HG03457 (cell line): ENCODE results near the gene AOPEP.

Experiments used
- ATAC-seq: cut with Tn5 transposase; IDR thresholded peaks from one replicate; pipeline ENCODE4 v1.9.1; 2021; ENCODE audit warnings: moderate number of reproducible peaks; ENCODE audit not compliant: unreplicated experiment

The AOPEP gene

DNA sequence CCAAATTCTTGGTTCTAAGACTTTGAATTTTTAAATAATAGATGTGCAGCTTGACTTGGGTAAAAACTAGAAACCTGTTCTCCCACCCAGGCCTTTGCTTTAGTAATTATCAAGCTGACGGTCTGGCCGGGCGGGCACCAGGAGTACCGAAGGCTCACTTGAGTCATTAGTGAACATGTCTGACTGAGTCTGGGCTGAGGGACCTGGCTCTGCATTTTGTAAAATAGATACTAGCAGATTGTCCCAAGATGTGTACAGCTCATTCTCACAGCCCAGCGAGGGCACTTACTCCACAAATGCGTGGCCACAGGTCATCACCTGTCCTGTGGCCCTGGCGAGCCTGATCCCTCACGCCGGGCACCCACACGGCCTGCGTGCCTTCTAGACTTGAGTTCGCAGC, 374.8 kb downstream of the AOPEP start:
- ATAC-seq: no peak

DNA sequence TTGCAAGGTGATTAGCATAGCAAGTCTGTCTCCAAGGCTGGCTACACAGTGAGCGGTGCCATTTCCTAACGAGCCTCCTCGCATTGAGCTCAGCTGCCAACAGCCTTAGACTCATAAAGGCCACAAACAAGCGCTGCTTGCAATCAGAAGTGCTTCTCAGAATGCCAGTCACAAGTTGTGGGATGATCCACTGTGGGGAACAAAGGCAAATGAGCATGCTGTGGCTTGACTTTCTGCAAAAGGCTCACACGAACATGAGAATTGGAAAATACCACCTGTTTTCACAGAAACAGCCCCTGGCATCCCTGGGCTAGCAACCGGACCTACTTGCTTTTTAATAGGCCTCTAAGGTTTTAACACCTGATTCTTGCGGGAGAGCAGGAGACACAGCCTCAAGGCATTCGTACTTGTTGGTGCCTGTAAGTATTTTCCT, 375.5 kb downstream of the AOPEP start:
- ATAC-seq: no peak

DNA sequence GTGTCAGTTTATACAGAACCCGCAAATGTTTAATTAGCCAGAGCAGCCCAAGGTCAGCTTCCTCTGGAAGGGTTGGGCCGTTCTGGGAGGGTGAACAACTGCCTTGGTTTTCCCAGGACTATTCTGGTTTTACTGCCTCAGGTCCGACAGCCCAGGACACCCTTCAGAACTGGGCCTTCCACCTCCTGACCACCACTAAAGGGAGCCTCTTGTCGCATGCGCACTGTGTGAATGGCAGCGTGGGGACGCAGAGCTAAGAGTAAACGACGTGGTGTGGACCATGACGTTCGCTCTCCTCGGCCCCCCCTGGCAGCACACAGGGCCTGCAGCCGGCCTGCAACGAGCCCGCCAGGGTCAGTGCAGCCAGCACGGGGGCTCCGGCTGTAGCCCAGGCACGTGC, 376.1 kb downstream of the AOPEP start:
- ATAC-seq: no peak

DNA sequence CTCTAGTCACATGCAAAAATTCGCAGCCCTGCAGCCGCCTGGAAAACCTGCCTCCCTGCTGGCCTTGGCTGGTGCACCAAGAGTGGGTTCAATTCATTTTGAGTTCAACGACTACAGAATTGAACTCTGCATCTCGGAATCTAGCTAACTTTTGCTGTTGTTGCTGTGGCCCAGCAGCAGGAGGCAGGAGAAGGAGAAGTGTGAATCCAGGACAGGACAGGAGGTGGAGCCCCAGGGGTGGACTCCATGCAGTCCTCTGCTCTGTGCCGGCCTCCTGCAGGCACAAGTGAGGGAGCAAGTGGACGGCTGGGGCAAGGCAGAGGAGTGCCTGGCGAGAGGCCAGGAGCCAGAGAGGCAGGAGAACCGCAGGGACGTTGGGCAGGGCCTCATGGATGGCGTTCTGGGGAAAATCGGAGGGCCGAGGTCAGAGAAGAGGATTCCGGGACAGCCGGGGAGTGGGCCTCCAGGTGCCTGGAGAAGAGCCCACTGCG, 376.8 kb downstream of the AOPEP start:
- no peak for ATAC-seq

DNA sequence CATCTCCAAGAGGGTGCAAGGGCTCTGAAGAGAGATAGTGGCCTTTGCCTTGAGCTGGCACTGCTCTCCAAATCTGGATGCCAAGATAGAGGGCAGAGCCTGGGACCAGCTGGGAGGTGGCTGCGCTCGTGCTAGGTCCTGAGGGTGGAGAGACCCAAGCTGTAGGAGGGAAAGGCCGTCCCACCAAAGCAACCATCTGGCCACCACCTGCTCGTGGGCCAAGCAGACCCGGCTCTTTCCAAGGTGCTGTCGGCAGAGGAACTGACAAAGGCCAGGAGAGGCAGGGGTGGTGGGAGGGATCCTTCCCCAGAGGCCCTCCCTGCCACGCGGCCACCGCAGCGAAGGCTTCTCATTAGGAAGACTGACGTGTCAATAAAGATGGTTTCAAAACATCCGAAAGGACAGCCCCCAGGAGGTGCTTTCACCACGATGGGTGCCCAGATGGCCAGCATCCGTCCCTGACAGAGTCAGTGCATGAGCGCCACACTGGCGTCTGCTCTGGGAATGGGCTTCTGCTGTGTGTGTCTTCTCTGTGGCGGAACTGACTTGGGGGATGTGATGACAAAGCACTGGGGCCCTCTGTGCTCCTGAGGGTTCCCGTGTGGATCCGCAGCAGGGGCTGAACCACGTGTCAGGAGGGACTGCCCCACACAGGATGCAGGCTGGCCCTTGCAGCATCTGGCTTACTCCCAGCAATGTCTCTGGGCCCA, 377.5 kb downstream of the AOPEP start:
- no peak for ATAC-seq

DNA sequence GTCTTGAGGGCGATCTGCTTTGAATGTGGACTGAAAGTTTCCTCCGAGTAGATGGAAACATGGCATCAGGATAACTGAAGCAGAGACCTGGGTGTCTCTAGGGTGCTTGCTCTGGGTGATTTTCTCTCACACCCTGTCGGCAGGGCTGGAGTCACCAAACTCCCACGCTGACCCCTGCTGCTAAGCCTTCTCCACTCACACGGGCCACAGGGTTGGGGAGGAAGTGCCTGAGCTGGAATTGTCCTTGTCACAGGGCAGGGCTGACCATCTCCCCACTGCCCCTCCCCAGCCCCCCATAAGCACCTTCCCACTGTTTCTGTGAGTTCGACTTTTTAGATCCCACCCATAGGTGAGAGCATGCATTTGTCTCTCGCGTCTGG, 378.1 kb downstream of the AOPEP start:
- no peak for ATAC-seq

DNA sequence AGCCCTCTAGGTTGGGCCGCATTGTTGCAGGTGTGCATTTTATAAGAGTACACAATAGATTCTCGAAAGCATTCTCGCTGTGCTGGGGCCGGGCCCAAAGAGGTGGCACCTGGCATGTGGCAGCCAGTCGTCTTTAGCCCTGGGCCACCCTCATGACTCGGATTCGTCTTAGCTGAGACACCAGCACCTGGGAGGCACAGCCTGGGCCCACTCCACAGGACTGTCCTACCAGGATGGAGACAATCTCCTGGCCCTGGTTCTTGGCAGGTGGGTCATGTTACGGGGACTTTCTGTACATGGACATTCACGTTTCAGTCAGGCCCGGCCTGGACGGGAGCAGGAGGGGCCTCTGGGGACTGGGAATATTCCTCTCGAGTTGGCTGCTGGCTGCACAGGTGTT, 378.5 kb downstream of the AOPEP start:
- ATAC-seq: no peak

DNA sequence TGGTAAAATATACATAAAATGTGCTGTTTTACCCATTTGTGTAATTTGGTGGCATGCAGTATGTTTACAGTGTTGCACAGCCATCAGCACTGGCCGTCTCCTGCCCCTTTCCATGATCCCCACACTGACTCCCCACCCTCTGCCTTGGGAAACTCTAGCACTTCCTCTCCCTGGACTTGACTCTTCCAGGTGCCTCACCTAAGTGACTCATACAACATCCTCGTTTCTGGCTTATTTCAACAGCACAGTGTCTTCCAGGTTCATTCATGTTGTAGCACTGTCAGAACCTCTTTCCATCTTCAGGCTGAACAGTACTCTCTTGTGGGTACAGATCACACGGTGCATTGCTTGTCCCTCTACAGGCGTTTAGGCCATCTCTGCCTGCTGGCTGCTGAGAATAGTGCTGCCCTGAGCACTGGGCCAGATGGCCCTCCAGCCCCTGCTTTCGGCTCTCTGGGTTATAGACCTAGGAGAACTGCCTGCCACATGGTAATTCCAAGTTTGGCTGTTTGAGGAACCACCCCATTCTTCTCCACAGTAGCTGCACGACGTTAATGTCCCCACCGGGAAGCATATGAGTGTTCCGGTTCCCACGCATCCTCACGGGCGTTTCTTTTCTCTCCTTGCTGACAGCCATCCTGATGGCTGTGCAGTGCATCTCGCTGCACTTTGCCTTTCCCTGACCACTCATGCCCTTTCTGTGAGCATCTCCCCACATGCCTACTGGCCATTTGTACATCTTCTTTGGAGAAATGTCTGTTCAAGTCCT, 379.2 kb downstream of the AOPEP start:
- ATAC-seq: no peak

DNA sequence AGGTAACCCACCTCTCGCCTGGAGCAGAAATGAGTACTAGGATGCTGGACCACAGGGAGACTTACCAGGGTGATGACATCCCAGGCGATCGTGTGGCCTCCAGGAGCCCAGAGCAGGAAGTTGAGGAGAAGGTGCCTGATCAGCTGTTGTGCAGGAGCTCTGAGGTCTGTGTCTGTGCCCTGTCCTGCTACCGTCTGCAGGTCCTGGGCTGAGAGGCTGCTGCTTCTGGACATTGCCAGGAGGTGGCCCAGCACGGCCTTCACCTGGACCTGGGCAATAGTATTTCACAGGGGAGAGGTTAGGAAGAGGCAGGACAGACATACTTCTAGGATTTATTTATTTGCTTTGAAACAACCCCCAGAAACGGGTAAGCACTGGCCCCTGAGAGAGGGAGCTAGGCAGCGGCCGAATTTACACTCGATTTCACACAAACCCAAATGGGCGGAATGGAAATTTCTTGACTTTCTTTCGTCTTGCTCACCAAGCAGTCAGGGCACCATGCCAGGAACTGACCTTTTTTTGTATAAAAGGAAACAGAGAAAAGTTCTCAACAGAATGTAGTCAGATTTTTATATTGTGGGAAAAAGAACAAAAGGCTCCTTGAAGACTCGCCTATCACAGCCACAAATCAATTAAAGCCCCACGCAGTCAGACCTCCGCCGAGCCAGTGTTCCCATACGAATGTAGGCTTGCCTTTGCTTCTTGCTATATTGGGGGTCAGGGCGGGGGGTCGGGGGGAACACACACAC, 380.7 kb downstream of the AOPEP start:
- ATAC-seq: no peak

DNA sequence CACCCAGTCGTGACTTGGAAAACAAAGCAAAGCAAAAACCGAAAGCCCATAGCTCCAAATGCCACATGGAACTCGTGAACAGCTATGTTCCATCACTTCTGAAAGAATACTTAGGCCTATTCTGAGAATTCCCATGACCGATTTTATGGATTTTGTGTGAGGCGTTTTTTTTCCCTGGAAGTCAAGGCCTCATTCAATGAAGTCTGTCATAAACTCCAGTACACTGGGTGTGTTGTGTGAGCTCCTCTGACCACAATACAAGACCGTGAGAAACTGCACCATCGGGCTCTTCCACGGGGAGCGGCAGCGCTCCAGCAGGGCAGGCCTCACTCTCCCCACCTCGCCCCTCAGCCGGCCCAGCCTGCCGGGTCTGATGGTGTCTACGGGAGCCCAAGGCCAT, 381.5 kb downstream of the AOPEP start:
- ATAC-seq: no peak

DNA sequence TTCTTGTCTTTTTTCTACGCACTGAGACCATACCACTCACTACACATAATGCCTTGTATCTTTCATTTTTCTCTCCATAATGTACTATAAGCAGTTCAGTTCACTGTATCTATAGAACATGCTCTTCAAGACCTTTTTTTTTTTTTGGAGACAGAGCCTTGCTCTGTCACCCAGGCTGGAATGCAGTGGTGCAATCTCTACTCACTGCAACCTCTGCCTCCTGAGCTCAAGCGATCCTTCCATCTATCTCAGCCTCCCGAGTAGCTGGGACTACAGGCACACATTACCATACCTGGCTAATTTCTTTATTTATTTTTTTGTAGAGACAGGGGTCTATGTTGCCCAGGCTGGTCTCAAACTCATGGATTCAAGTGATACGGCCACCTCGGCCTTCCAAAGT, 382.3 kb downstream of the AOPEP start:
- no peak for ATAC-seq

DNA sequence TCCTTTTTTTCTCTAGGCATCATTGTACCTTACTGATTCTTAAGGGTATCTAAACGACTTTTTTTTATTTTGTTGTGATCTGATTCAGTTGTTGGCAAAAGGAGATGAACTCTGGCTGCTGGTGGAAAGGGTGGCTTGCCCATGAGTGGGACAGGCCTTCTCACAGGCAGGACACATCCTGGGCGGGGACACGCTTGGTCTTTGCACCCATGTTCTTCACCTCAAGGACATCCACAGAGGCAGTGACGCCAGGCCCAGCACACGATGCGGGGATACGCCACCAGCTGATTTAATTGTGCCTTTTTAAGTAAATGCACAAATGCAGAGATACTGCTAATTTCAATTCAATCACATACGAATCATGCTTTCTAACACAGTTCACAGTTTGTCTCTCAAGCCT, 383.0 kb downstream of the AOPEP start:
- no peak for ATAC-seq

DNA sequence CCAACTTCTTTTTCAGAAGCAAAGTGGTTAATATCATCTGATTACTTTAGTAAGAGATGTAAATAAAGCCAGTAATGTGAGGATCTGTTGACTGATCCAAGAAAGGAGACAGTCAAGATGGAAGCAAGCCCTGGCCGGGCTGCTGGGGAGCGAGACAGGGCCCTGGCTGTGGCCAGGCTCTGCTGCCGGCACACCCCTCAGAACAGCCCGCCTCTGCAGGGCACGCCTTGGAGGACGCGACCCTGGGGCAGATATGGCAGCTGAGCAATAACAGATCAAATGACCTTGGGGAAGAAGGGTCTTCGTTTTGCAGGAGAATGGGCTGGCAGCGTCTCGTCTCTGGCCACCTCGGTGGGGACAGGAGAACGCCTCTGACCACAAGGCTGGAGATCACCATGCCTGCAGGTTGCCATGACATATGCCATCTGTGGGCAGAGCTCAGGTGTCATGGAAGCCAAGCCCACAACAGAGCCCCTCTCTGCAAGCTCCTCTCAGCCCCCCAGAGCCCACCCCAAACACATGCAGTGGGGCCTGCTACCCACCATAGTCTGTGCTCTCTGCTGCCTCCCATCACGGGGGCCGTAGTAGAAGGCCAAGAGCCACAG, 384.5 kb downstream of the AOPEP start:
- ATAC-seq: no peak

DNA sequence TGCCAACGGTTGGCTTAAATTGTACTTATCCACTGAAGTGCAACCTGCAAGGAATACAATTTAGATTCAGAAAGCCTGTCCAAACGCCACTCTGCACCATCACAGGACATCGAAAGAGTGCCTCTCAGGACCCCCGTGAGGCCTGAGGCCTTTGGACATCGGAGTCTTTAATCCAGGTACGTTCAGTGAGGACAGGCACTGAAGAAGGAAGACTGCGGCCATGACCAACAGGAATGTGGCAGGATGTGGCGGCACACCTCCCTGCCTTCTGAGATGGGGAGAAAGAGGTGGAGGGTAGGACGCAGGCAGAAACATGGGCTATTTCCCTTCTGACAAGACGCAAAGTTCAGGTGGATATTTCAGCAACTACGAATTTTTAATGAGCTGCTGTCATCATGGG, 385.2 kb downstream of the AOPEP start:
- ATAC-seq: no peak

DNA sequence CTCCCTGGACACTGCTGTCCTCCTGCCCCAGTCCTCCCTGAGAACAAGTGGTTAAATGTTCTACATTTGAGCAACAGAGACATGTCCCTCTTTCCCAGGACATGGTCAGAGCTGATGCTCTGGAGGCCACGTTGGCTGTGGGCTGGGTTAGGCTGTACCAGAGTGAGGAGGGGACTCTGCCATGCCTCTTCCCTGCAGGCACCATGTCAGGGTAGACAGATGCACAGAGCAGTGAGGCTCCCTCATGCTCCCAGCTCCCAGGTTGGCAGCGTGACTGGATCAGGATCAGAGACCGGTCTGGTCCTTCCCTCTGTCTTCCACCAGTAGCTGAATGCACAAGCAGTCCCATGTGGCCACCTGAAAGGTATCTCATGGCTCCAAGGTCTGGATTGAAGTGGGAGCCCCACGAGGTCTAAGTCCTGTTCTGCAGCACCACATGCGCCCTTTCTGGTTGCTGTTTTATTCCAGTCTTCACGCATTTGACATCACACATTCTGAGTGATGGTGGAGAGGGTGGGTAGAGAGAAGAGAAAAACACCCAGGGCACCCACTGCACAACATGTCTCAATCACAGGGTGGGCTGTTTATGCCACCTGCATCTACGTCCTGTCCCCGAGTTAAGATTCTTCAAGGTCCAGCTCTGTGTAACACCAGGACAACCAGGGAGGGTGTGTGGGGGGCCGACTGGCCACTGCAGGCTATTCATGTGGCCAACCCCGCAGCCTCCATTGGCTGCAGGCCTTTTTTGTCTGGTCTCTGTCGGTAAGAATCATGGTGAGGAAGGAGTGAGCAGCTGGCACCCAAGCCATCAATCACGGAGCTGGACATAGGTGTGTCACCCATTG, 386.2 kb downstream of the AOPEP start:
- no peak for ATAC-seq

DNA sequence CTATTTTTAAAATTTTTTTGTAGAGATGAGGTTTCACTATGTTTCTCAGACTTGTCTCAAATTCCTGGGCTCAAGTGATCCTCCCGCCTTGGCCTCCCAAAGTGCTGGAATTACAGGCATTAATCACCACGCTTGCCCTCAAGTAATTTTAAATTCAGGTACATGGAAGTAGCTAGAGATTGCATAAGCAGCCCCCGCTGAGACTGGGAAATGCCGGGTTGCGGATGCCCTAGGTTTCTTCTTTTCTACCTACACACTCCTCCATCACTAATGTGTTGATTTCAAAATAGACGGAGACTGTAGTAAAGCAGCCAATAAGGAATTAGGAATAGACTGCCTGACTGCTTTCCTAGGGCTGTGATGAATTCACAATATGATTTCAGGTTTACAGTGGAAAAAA, 388.6 kb downstream of the AOPEP start:
- no peak for ATAC-seq

DNA sequence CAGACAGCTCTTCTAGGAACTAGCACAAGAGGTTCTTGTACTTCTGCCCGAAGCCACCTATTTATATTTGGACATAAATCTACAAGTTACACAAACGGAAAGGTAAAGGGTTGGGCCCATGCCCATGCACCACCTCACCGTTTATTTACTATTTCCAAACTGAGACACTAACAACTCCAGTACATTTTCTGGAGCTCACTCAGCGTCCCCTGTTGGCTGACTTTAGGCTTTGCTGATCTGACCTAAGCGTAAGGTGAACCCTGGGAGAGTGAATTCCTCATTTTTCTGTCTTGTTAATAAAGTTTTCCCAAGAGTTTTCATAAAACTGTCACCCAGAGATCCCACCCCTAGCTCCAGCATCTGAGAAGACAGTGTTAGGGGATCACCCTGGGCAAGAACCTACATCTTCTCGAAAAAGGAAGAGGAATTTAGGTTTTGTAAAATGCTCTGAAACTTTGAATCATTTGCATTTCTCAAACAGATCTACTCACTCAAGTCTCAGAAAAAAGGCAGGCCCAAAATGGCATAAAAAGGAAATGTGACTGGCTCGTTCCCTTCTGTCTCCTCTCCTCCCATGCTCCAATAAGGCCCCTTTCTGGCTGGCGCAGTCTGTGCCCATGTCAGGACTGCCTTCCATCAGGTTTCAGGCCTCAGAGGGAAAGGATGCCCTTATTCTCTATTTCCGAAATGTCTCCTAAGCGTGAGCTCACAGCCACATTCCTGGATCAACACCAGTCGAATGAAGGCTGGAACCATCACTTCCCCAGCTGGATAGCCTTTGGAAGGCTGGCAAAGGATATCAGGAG, 389.7 kb downstream of the AOPEP start:
- no peak for ATAC-seq

DNA sequence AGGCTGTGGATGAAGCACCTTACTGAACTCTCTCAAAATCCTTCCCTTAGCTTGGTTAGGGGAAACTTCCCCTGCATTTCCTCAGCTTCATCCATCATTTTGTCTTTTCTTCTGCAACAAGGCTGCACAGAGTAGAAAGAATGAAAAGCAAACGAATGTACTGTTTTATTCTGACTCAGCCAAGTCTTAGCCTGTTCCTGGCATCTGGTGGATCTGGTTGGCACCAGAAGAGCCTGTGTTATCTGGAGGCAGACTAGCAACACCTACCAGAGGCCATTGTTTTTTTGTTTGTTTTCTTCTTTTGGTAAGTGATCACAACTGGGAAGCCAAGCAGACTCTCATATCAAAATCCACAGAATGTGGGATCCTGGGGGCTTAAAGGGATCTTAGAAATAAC, 390.3 kb downstream of the AOPEP start:
- no peak for ATAC-seq

DNA sequence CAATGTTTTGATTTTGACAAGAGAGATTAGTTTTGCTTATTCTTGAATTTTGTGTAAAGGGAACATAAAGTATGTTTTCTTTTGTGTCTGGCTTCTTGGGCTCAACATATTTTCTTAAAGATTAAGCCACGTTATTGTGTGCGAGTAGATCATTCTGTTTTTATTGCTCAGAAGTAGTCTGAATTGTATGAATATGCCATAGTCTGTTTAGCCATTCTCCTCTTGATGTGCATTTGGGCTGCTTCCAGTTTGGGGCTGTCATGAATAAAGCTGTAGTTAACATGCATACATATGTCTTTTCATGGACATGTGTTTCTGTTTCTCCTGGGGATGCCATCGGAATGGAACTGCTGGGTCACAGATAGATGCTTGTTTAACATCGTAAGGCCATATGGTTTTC, 392.1 kb downstream of the AOPEP start:
- ATAC-seq: no peak
